Endodermal cell (in vitro differentiated cells): ENCODE data around the gene SPG21. TPM values are rescaled to one million over a fixed set of nuclear protein-coding genes. Genes with fewer than 3 reads are reported as not detected.
"Not testable (repeated sequence)": the region's sequence is repeated elsewhere in the genome, so short reads cannot be mapped to it uniquely, and the experiment has no call there.

Experiments used
- DNase-seq: peaks from one replicate; pipeline ENCODE4 v3.0.0-alpha.2; 2017
- H3K27ac ChIP-seq: 2 replicates; pipeline ENCODE4 v1.5.1; 2013; ENCODE audit warnings: mild to moderate bottlenecking, low read depth, low read length, moderate library complexity
- H3K27me3 ChIP-seq: 2 replicates; pipeline ENCODE4 v1.6.1; 2013; ENCODE audit warnings: mild to moderate bottlenecking, low read length, moderate library complexity; ENCODE audit not compliant: insufficient read depth, control insufficient read depth, poor library complexity, severe bottlenecking
- H3K36me3 ChIP-seq: 2 replicates; pipeline ENCODE4 v1.7.0; 2013; ENCODE audit warnings: mild to moderate bottlenecking, low read length, moderate library complexity; ENCODE audit not compliant: control insufficient read depth, insufficient read depth
- H3K4me1 ChIP-seq: one replicate; pipeline ENCODE4 v1.7.0; 2013; ENCODE audit warnings: low read length; ENCODE audit not compliant: control insufficient read depth, insufficient read depth
- H3K4me3 ChIP-seq: 2 replicates; pipeline ENCODE4 v1.5.1; 2013; ENCODE audit warnings: mild to moderate bottlenecking, low read length, moderate library complexity
- H3K9ac ChIP-seq: 2 replicates; pipeline ENCODE4 v1.6.1; 2013; ENCODE audit warnings: mild to moderate bottlenecking, low read length, moderate library complexity; ENCODE audit not compliant: poor library complexity, severe bottlenecking; ENCODE audit errors: extremely low read depth
- H3K9me3 ChIP-seq: 2 replicates; pipeline ENCODE4 v1.6.1; 2013; ENCODE audit warnings: mild to moderate bottlenecking, low read length, moderate library complexity; ENCODE audit not compliant: control insufficient read depth
- H3K27ac Mint-ChIP-seq: 2 replicates; pipeline ENCODE4 v1.8.0; 2020; ENCODE audit warnings: mixed read lengths
- H3K27me3 Mint-ChIP-seq: 2 replicates; pipeline ENCODE4 v1.8.0; 2021; ENCODE audit warnings: mild to moderate bottlenecking, mixed read lengths; ENCODE audit not compliant: insufficient read depth
- H3K36me3 Mint-ChIP-seq: 2 replicates; pipeline ENCODE4 v1.8.0; 2020; ENCODE audit warnings: low read depth, mixed read lengths
- H3K4me1 Mint-ChIP-seq: 2 replicates; pipeline ENCODE4 v1.8.0; 2020; ENCODE audit warnings: mixed read lengths
- H3K4me3 Mint-ChIP-seq: 2 replicates; pipeline ENCODE4 v1.8.0; 2020; ENCODE audit warnings: mild to moderate bottlenecking, moderate library complexity, mixed read lengths
- H3K9me3 Mint-ChIP-seq: 2 replicates; pipeline ENCODE4 v1.8.0; 2020; ENCODE audit warnings: mild to moderate bottlenecking, mixed read lengths
- WGBS, 2 experiments: methylation state at CpG; one replicate each; pipeline versions ENCODE4 v1.1.5 to v1.1.7; 2013; ENCODE audit warnings: missing lambda C conversion rate in 2 of 2, mixed read lengths in 1 of 2; ENCODE audit not compliant: insufficient coverage in 1 of 2, insufficient read length in 1 of 2; 5-methylcytosine and 5-hydroxymethylcytosine counted together
- total RNA-seq, 2 donors: library from RNA; stranded (reverse); fragmentation: NEBNext Ultra II Directional in 1 of 2; extraction: Animal tissue kit (Norgen Biotek cat#: 25700) in 1 of 2; gene quantifications; 2 replicates in 1 of 2; 3 replicates in 1 of 2; pipeline ENCODE4 v1.2.1, GENCODE V29; 2021
- TF ChIP-seq, protein P1 (sequence below): fragments of 200-600 bp; sonication (generic); conservative IDR thresholded peaks from 2 replicates; pipeline ENCODE4 v1.5.0; 2021; ENCODE audit warnings: antibody characterized with exemption, mild to moderate bottlenecking

The SPG21 gene
- total RNA-seq, 2 donors from 2014 or later: 77.0 to 96.1 TPM

DNA sequence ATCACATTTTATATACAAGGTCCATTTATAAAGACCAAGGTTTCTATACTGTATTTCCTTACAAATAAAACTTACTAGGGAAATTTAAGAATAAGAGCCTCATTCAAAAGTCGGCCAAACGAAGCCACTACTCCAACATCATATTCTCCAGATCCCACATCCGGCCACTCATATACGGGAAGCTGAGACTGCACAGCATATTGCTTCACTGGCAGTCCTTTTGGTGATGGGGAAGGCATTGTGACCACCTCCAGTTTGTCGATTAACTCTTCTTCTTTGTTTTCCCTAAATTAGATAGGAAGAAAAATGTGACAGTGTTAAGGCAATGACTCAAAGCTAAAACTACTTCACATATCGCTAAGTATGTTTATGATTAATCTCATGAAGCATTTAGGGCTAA is 37.0 kb upstream of the SPG21 start:
- H3K4me1 ChIP-seq: no peaks in the 10 kb centered on the region
- Mint-ChIP-seq H3K9me3 (no peaks in the 10 kb centered on the region), H3K4me3 (no peak overlapping the region), H3K4me1 (peaks cover 9% of the 10 kb centered on the region), H3K36me3 (peaks cover 26% of the 10 kb centered on the region), H3K27me3 (peaks cover 5% of the 10 kb centered on the region), H3K27ac (no peak overlapping the region)
- no peak overlapping the region for H3K4me3 ChIP-seq
- TF ChIP-seq, protein P1, sequence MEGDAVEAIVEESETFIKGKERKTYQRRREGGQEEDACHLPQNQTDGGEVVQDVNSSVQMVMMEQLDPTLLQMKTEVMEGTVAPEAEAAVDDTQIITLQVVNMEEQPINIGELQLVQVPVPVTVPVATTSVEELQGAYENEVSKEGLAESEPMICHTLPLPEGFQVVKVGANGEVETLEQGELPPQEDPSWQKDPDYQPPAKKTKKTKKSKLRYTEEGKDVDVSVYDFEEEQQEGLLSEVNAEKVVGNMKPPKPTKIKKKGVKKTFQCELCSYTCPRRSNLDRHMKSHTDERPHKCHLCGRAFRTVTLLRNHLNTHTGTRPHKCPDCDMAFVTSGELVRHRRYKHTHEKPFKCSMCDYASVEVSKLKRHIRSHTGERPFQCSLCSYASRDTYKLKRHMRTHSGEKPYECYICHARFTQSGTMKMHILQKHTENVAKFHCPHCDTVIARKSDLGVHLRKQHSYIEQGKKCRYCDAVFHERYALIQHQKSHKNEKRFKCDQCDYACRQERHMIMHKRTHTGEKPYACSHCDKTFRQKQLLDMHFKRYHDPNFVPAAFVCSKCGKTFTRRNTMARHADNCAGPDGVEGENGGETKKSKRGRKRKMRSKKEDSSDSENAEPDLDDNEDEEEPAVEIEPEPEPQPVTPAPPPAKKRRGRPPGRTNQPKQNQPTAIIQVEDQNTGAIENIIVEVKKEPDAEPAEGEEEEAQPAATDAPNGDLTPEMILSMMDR: no peak
- WGBS, 2 experiments: 91 to 100% methylated on average over 2 to 5 of the region's 6 CpGs
- no peak overlapping the region for H3K9ac ChIP-seq
- H3K9me3 ChIP-seq: no peaks in the 10 kb centered on the region
- H3K36me3 ChIP-seq: peaks cover 9% of the 10 kb centered on the region
- H3K27ac ChIP-seq: no peak overlapping the region
- no peaks in the 10 kb centered on the region for H3K27me3 ChIP-seq
- DNase-seq: no peak

DNA sequence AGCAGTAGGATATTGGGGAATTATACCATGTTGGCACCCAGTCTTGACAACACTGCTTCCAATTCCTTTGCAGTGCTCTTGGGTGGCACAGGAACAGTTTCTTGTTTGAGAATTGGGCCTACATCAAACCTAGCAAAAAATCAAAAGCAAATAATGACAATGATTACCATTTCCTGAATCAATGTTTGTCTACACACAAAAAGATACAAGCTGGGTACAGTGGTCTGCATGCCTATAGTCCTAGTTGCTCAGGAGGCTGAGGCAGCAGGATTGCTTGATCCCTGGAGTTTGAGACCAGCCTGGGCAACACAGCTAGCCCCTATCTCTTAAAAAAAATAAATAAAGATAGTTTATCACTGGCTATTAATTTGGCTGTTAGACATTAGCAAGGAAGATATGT is 31.8 kb upstream of the SPG21 start:
- no peak overlapping the region for H3K9ac ChIP-seq
- peaks cover 45% of the 10 kb centered on the region for H3K36me3 ChIP-seq
- Mint-ChIP-seq H3K27me3 (no peaks in the 10 kb centered on the region), H3K9me3 (no peaks in the 10 kb centered on the region), H3K4me3 (no peak overlapping the region), H3K27ac (no peak overlapping the region), H3K4me1 (no peaks in the 10 kb centered on the region), H3K36me3 (peaks cover 43% of the 10 kb centered on the region)
- no peak overlapping the region for H3K4me3 ChIP-seq
- H3K27me3 ChIP-seq: no peaks in the 10 kb centered on the region
- TF ChIP-seq, protein P1: no peak
- H3K4me1 ChIP-seq: no peaks in the 10 kb centered on the region
- no peak for DNase-seq
- no peaks in the 10 kb centered on the region for H3K9me3 ChIP-seq
- H3K27ac ChIP-seq: no peak overlapping the region

DNA sequence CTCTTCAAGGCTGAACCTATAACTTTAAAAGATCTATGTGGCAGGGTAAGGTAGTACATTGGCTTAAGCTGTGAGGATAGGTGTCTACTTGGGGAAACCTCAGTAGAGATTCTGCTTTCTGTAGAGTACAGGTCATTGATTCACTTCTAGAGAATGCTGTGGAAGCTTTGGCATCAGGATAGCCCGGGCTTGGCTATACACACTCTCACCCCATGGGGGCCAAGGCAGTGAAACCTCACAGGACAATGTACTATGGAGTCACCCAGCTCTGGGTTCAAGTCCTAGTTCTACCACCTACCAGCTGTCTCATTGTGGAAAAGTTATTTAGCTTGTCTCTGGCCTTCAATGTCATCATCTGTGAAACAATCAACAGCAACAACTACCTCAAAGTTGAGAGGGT is 30.7 kb upstream of the SPG21 start:
- Histone ChIP-seq H3K4me1 (no peaks in the 10 kb centered on the region), H3K9ac (no peak overlapping the region), H3K36me3 (peaks cover 50% of the 10 kb centered on the region), H3K4me3 (no peak overlapping the region), H3K27ac (no peak overlapping the region), H3K27me3 (no peaks in the 10 kb centered on the region), H3K9me3 (no peaks in the 10 kb centered on the region)
- Mint-ChIP-seq H3K4me3 (no peak overlapping the region), H3K27ac (no peak overlapping the region), H3K4me1 (no peaks in the 10 kb centered on the region), H3K9me3 (no peaks in the 10 kb centered on the region), H3K36me3 (peaks cover 45% of the 10 kb centered on the region), H3K27me3 (no peaks in the 10 kb centered on the region)
- TF ChIP-seq, protein P1: peak; percentile 42
- 86 to 90% methylated on average over 1 of the region's 1 CpG for WGBS, 2 experiments
- DNase-seq: no peak

DNA sequence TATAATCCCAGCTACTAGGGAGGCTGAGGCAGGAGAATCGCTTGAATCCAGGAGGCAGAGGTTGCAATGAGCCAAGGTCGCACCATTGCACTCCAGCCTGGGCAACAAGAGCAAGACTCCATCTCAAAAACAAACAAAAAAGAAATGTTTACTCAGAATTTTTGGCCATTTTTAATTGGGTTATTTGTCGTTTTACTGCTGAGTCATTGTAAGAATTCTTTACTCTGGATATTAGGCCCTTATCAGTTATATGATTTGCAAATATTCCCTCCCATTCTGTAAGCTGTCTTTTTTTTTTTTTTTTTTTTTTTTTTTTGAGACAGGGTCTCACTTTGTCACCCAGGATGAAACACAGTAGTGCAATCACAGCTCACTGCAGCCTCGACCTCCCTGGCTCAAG is 21.5 kb upstream of the SPG21 start:
- H3K4me1 ChIP-seq, H3K27me3 ChIP-seq, H3K4me1 Mint-ChIP-seq, H3K27me3 Mint-ChIP-seq, DNase-seq, H3K4me3 ChIP-seq, H3K27ac ChIP-seq, H3K4me3 Mint-ChIP-seq, H3K27ac Mint-ChIP-seq, H3K9ac ChIP-seq: not testable (repeated sequence)
- peaks cover 29% of the 10 kb centered on the region for H3K9me3 ChIP-seq
- H3K36me3 Mint-ChIP-seq: peaks cover 62% of the 10 kb centered on the region
- peaks cover 57% of the 10 kb centered on the region for H3K36me3 ChIP-seq
- H3K9me3 Mint-ChIP-seq: peaks cover 19% of the 10 kb centered on the region
- WGBS, 2 experiments: 94 to 100% methylated on average over 2 to 4 of the region's 4 CpGs
